Uterus (tissue), 2 donors: ENCODE results near the gene PHC2.

Source experiments
- POLR2A ChIP-seq, 2 donors: fragments of 450-650 bp; IDR thresholded peaks; one replicate each; pipeline ENCODE4 v1.6.1; 2016; ENCODE audit warnings: antibody characterized with exemption in 2 of 2, mild to moderate bottlenecking in 1 of 2, moderate library complexity in 1 of 2
- TF ChIP-seq, protein P1 (sequence below), 4 experiments: fragments of 200-600 bp in 2 of 4; fragments of 450-650 bp in 2 of 4; sonication (generic) in 2 of 4; IDR thresholded peaks; one replicate each; pipeline ENCODE4 v1.5.1; 2016 to 2019; ENCODE audit warnings: antibody characterized with exemption in 4 of 4, mild to moderate bottlenecking in 2 of 4, moderate library complexity in 1 of 4

DNA sequence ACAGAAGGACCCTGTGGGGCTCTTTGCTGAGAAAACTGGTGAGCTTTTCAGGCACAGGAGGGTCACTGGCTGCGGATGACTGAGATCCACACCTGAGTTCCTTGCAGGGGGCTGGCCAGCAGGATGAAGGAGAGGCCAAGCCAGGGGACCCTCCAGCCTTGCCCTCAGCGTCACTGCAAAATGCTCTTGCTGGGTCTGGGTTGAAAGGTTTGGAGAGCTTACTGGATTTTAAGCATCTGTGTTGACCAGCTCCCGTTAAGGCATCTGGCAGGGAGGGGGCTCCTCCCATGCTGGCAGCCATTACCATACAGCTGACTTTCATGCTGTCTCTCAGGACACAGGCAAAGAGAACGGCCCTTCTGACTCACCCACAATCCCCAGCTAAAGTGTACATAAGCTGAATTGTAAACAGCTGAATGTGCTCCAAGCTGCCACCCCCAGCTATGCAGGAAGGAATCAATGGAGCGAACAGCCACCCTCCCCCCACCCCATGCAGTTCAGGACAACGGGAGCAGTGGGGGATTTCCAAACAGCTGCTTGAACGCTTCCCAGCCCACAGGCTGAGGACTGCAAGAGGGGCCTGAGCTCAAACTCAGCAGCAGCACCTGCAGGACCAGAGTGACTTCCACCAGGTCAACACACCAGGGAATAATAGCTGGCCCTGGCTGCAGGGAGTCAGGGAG, 88.7 kb downstream of the PHC2 start:
- no peak for TF ChIP-seq POLR2A (IDR thresholded peaks at IDR 0.05)
- TF ChIP-seq, protein P1, sequence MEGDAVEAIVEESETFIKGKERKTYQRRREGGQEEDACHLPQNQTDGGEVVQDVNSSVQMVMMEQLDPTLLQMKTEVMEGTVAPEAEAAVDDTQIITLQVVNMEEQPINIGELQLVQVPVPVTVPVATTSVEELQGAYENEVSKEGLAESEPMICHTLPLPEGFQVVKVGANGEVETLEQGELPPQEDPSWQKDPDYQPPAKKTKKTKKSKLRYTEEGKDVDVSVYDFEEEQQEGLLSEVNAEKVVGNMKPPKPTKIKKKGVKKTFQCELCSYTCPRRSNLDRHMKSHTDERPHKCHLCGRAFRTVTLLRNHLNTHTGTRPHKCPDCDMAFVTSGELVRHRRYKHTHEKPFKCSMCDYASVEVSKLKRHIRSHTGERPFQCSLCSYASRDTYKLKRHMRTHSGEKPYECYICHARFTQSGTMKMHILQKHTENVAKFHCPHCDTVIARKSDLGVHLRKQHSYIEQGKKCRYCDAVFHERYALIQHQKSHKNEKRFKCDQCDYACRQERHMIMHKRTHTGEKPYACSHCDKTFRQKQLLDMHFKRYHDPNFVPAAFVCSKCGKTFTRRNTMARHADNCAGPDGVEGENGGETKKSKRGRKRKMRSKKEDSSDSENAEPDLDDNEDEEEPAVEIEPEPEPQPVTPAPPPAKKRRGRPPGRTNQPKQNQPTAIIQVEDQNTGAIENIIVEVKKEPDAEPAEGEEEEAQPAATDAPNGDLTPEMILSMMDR (IDR thresholded peaks at IDR 0.05), result no peak
